Measurements from ENCODE around the gene HYAL1.

HYAL1 gene

DNA sequence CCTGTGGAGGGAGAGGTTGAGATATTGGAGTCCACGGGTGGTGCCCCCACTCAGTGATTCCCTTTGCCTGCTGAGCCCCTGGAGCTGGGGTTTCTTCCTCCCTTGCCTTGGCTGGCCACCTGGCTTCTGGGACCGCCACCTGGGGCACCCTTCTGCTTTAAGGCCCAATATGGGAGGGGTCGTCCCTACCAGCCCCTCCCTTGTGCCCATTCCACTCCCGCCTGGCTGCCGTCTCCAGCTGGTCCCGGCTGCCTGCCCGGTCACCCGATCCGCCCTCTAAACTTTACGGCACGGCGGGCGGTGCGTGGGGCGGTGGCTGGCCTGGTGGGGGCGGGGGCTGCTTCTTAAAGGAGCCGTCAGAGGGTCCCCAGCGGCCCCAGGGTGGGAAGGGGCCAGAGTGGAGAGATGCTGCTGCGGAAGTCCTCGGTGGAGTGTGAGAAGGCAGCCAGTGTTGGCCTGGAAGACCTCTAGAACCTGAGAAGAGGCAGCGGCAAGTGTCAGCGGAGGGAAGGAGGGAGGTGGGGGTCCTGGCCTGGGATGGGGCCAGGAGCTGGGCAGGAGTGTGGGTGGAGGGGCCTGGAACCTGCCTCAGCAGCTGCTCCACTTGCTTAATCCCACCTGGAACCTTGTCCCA lies 36.0 kb downstream of the HYAL1 start:
- H3K4me3 Mint-ChIP-seq: peak overlapping the region; percentile 80 to 88 (median 84)
- peak overlapping the region; percentile 90 to 99 (median 97) for H3K27ac Mint-ChIP-seq
- no peaks in the 10 kb centered on the region for H3K9me3 Mint-ChIP-seq
- TF ChIP-seq, protein P1, sequence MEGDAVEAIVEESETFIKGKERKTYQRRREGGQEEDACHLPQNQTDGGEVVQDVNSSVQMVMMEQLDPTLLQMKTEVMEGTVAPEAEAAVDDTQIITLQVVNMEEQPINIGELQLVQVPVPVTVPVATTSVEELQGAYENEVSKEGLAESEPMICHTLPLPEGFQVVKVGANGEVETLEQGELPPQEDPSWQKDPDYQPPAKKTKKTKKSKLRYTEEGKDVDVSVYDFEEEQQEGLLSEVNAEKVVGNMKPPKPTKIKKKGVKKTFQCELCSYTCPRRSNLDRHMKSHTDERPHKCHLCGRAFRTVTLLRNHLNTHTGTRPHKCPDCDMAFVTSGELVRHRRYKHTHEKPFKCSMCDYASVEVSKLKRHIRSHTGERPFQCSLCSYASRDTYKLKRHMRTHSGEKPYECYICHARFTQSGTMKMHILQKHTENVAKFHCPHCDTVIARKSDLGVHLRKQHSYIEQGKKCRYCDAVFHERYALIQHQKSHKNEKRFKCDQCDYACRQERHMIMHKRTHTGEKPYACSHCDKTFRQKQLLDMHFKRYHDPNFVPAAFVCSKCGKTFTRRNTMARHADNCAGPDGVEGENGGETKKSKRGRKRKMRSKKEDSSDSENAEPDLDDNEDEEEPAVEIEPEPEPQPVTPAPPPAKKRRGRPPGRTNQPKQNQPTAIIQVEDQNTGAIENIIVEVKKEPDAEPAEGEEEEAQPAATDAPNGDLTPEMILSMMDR (IDR thresholded peaks at IDR 0.05; ENCODE audit: unreplicated experiment in 3 of 3): no peak
- H3K36me3 Mint-ChIP-seq (ENCODE audit: low read depth): no peaks in the 10 kb centered on the region
- peaks cover 3% of the 10 kb centered on the region for H3K27me3 Mint-ChIP-seq (ENCODE audit: low read depth)
- peaks cover 74% of the 10 kb centered on the region for H3K4me1 Mint-ChIP-seq

DNA sequence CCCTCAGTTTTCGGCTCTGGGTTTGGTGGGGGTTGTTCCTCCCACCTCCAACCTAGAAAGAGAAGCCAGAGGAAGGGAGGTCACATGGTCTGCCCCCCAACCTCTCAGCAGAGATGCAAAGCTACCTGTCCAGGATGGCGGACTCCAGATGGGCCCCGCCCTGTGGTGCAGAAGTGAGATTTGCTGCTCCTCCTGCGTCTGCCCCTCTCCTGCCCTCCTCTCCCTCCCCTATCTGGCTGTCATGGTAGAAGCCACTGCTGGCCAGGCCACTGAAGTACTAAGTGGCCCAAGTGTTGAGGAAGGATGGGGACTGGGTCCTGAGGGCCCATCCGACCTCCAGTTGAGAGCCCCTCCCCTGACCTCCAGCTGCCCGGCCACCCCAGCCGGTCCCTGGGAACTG lies 36.5 kb downstream of the HYAL1 start:
- H3K27ac Mint-ChIP-seq: peak overlapping the region; percentile 90 to 99 (median 97)
- no peaks in the 10 kb centered on the region for H3K36me3 Mint-ChIP-seq (ENCODE audit: low read depth)
- peaks cover 3% of the 10 kb centered on the region for H3K27me3 Mint-ChIP-seq (ENCODE audit: low read depth)
- peak overlapping the region; percentile 80 to 88 (median 84) for H3K4me3 Mint-ChIP-seq
- H3K4me1 Mint-ChIP-seq: peaks cover 74% of the 10 kb centered on the region
- TF ChIP-seq, protein P1 (IDR thresholded peaks at IDR 0.05; ENCODE audit: unreplicated experiment in 3 of 3): no peak
- no peaks in the 10 kb centered on the region for H3K9me3 Mint-ChIP-seq

DNA sequence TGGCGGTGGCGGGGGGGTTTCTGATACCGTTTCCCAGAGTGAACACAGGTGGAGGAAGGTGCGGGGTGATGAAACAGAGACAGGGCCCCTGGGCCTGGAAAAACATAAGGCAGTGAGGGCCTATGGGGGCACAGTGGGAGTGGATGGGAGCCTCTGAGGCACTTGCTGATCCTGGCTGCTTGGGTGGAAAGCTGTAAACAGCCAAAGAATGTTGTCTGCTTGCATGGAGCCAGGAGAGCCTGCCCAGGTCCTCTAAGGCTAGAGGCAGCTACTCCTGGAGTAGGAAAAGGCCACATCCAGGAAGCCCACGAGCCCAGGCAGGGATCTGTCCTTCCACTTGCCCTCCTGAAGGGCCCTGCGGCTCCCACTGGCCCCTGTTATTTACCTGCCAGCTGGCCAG lies 37.4 kb downstream of the HYAL1 start:
- TF ChIP-seq, protein P1 (IDR thresholded peaks at IDR 0.05; ENCODE audit: unreplicated experiment in 3 of 3): no peak
- Mint-ChIP-seq H3K4me3 (peak overlapping the region; percentile 55 to 80 (median 76)), H3K9me3 (no peaks in the 10 kb centered on the region), H3K27ac (peak overlapping the region; percentile 90 to 99 (median 97)), H3K36me3 (ENCODE audit: low read depth) (no peaks in the 10 kb centered on the region), H3K27me3 (ENCODE audit: low read depth) (no peaks in the 10 kb centered on the region), H3K4me1 (peaks cover 71% of the 10 kb centered on the region)

DNA sequence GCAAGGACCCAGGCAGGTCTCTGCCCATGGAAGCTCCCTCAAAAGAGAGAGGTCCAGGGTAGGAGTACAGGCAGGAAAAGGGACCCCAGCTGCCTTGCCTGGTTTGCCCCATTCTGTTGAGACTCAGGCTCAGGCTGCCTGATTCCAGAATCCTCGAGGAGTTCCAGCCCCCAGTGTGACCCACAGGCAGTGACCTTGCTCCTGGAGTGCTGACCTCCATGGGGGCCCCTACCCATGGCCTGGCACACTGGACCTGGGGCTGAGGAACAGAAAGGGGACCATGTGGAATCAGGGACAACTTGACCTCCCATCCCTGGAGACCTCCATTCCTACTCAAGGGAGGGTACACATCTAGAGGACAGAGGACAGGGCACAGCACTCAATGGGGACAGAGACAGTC lies 37.8 kb downstream of the HYAL1 start:
- Mint-ChIP-seq H3K4me3 (peak overlapping the region; percentile 55 to 80 (median 76)), H3K4me1 (peaks cover 72% of the 10 kb centered on the region), H3K27me3 (ENCODE audit: low read depth) (no peaks in the 10 kb centered on the region), H3K27ac (peak overlapping the region; percentile 90 to 99 (median 97)), H3K36me3 (ENCODE audit: low read depth) (no peaks in the 10 kb centered on the region), H3K9me3 (no peaks in the 10 kb centered on the region)
- TF ChIP-seq, protein P1 (IDR thresholded peaks at IDR 0.05; ENCODE audit: unreplicated experiment in 3 of 3): no peak

DNA sequence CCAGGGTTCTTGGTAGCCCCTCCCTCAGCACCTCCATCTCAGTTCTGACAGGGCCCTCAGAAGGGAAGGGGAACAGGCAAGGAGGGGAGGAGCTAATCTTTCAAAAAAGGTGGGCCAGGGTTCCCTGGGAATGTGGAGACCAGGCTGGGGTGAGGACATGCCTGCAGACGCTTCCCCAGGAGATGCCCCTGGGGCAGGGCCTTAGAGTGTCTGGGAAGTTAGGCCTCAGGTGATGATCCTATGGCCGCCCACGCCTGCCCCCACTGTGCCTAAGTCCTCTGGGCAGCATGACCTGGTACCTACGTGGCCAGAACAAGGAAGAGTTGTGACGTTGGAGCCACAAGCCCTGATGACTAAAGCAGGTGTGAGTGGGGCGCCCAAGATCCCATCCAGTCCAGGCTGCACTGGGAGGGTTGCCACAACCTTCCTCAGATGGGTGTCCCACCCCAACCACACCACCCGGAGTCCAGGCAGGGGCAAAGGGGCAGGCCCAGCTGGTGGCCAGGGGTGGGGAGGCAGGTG lies 38.3 kb downstream of the HYAL1 start:
- Mint-ChIP-seq H3K36me3 (ENCODE audit: low read depth) (no peaks in the 10 kb centered on the region), H3K27ac (peak overlapping the region; percentile 97 to 99 (median 99)), H3K9me3 (no peaks in the 10 kb centered on the region), H3K4me3 (peak overlapping the region; percentile 61 to 74 (median 74)), H3K27me3 (ENCODE audit: low read depth) (no peaks in the 10 kb centered on the region), H3K4me1 (peaks cover 70% of the 10 kb centered on the region)
- TF ChIP-seq, protein P1 (IDR thresholded peaks at IDR 0.05; ENCODE audit: unreplicated experiment in 3 of 3): no peak

Measured in nephron (organoid).